ENCODE data around the gene KRTAP2-1.
"Not testable (repeated sequence)": the region's sequence is repeated elsewhere in the genome, so short reads cannot be mapped to it uniquely, and the experiment has no call there.

The KRTAP2-1 gene

GRCh38 chr17:41010441-41010840 is 36.7 kb downstream of the KRTAP2-1 start:
- DNase-seq, result no peak

- DNase-seq, result no peak
These were observed 37.2 kb downstream of the KRTAP2-1 start for GRCh38 chr17:41009936-41010335.

GRCh38 chr17:41009301-41009760 is 37.8 kb downstream of the KRTAP2-1 start:
- no peak for DNase-seq

GRCh38 chr17:41008811-41009210 is 38.3 kb downstream of the KRTAP2-1 start, which contains the start of gene KRTAP3-1:
TSS of gene KRTAP3-1 (minus strand) at chr17:41009128. CDS start at chr17:41009074, 54 bp downstream.
- DNase-seq, result no peak

GRCh38 chr17:41004397-41004796 is 42.7 kb downstream of the KRTAP2-1 start:
- no peak for DNase-seq

GRCh38 chr17:41003926-41004325 is 43.2 kb downstream of the KRTAP2-1 start:
- no peak for DNase-seq

GRCh38 chr17:41002814-41003213 is 44.3 kb downstream of the KRTAP2-1 start:
- DNase-seq, result no peak

GRCh38 chr17:41001795-41002194 is 45.3 kb downstream of the KRTAP2-1 start:
- no peak for DNase-seq

GRCh38 chr17:40999563-40999962 is 47.6 kb downstream of the KRTAP2-1 start, which contains the start of gene KRTAP3-2:
TSS of gene KRTAP3-2 (minus strand) at chr17:40999906. CDS start at chr17:40999853, 53 bp downstream.
- not testable (repeated sequence) for DNase-seq

- DNase-seq, result no peak
These were observed 49.8 kb downstream of the KRTAP2-1 start for GRCh38 chr17:40997361-40997760.

- no peak for DNase-seq
These were observed 50.3 kb downstream of the KRTAP2-1 start for GRCh38 chr17:40996829-40997228.

Measured in activated CD8-positive, alpha-beta memory T cell treated with anti-CD3 and anti-CD28 coated beads for 24 hours (primary cell).